GM18873 (cell line): Measurements from ENCODE around the gene ZNHIT1.
"Not testable (repeated sequence)": the region's sequence is repeated elsewhere in the genome, so short reads cannot be mapped to it uniquely, and the experiment has no call there.

ENCODE experiments used
- ATAC-seq: cut with Tn5 transposase; IDR thresholded peaks from one replicate; pipeline ENCODE4 v1.9.1; 2021; ENCODE audit warnings: mild to moderate bottlenecking, moderate library complexity, moderate number of reproducible peaks; ENCODE audit not compliant: unreplicated experiment, low FRiP score

The ZNHIT1 gene

GRCh38 chr7:101186194-101186593, 31.8 kb upstream of the ZNHIT1 start:
- ATAC-seq = no peak

- no peak for ATAC-seq
Measured at GRCh38 chr7:101186844-101187428, 31.0 kb upstream of the ZNHIT1 start.

GRCh38 chr7:101189109-101189508, 28.9 kb upstream of the ZNHIT1 start:
- no peak for ATAC-seq

GRCh38 chr7:101195884-101196283, 22.1 kb upstream of the ZNHIT1 start:
- no peak for ATAC-seq

GRCh38 chr7:101197991-101198390, 20.0 kb upstream of the ZNHIT1 start:
- no peak for ATAC-seq

- ATAC-seq = no peak
Measured at GRCh38 chr7:101198476-101198875, 19.5 kb upstream of the ZNHIT1 start.

- not testable (repeated sequence) for ATAC-seq
Measured at GRCh38 chr7:101199522-101199921, 18.4 kb upstream of the ZNHIT1 start.

GRCh38 chr7:101200504-101200861, 17.5 kb upstream of the ZNHIT1 start:
- ATAC-seq = no peak

- ATAC-seq = no peak
Measured at GRCh38 chr7:101200862-101201599, 16.9 kb upstream of the ZNHIT1 start, which contains the start of gene MOGAT3. Gene MOGAT3 (minus strand): TSS chr7:101201036. CDS start chr7:101200854, 182 bp downstream.

- no peak for ATAC-seq
Measured at GRCh38 chr7:101201695-101202602, 16.0 kb upstream of the ZNHIT1 start.

GRCh38 chr7:101202603-101202918, 15.4 kb upstream of the ZNHIT1 start:
- ATAC-seq = no peak

- ATAC-seq = not testable (repeated sequence)
Measured at GRCh38 chr7:101203740-101204738, 13.9 kb upstream of the ZNHIT1 start.

- ATAC-seq = no peak
Measured at GRCh38 chr7:101205901-101206664, 11.9 kb upstream of the ZNHIT1 start.

GRCh38 chr7:101206665-101207042, 11.3 kb upstream of the ZNHIT1 start:
- ATAC-seq = no peak

GRCh38 chr7:101207459-101207858, 10.5 kb upstream of the ZNHIT1 start:
- ATAC-seq = no peak

- ATAC-seq = no peak
Measured at GRCh38 chr7:101208794-101209193, 9.2 kb upstream of the ZNHIT1 start.

GRCh38 chr7:101210143-101210542, 7.8 kb upstream of the ZNHIT1 start:
- ATAC-seq = no peak

- no peak for ATAC-seq
Measured at GRCh38 chr7:101211501-101211900, 6.5 kb upstream of the ZNHIT1 start.

GRCh38 chr7:101212014-101212413, 6.0 kb upstream of the ZNHIT1 start:
- ATAC-seq = no peak
